ENCODE results near the gene TNFRSF25. TPM values are rescaled to one million over a fixed set of nuclear protein-coding genes. Genes with fewer than 3 reads are reported as not detected.

The TNFRSF25 gene
- total RNA-seq, 1 donor from 2014 or later: 29.4 TPM

DNA sequence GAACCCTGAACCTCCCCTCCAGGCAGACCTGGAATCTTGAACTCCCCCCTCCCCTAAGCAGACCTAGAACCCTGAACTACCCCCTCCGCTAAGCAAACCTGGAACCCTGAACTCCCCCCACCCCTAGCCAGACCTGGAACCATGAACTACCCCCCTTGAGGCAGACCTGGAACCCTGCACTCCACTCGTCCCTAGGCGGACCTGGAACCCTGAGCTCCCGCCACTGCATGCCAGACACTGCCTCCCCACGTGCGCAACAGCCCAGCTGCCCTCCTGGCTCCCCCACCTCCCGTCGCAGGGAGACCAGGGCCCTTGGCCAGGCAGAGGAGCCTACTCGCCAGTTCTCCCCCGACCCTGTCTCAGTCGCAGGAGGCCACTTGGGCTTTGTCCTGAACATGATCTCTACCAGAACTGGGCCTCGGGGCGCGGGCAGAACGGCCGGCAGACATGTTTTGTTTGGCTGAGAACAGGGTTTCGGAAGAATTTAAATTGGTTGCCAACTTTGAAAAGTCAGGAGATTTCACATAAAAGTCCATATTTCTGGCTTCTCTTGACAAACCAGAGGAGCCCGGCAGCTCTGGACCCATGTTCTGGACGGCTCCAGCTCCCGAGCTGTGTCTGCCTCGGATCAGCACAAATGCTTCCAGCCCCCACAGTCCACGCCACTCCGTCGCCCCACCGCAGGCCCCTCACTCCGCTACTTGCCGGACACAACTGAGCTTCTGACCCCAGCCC, 34.7 kb upstream of the TNFRSF25 start:
- TF ChIP-seq, protein P1, sequence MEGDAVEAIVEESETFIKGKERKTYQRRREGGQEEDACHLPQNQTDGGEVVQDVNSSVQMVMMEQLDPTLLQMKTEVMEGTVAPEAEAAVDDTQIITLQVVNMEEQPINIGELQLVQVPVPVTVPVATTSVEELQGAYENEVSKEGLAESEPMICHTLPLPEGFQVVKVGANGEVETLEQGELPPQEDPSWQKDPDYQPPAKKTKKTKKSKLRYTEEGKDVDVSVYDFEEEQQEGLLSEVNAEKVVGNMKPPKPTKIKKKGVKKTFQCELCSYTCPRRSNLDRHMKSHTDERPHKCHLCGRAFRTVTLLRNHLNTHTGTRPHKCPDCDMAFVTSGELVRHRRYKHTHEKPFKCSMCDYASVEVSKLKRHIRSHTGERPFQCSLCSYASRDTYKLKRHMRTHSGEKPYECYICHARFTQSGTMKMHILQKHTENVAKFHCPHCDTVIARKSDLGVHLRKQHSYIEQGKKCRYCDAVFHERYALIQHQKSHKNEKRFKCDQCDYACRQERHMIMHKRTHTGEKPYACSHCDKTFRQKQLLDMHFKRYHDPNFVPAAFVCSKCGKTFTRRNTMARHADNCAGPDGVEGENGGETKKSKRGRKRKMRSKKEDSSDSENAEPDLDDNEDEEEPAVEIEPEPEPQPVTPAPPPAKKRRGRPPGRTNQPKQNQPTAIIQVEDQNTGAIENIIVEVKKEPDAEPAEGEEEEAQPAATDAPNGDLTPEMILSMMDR (conservative IDR thresholded peaks at IDR 0.05): no peak
- no peaks in the 10 kb centered on the region for H3K9me3 Mint-ChIP-seq
- DNase-seq (ENCODE audit: extremely low spot score, unreplicated experiment): no peak
- H3K27ac Mint-ChIP-seq: peak overlapping the region; percentile 40
- no peaks in the 10 kb centered on the region for H3K36me3 Mint-ChIP-seq
- peak overlapping the region; percentile 29 for H3K4me3 Mint-ChIP-seq
- H3K27me3 Mint-ChIP-seq: peaks cover 5% of the 10 kb centered on the region
- H3K4me1 Mint-ChIP-seq (ENCODE audit: unreplicated experiment): peaks cover 11% of the 10 kb centered on the region

DNA sequence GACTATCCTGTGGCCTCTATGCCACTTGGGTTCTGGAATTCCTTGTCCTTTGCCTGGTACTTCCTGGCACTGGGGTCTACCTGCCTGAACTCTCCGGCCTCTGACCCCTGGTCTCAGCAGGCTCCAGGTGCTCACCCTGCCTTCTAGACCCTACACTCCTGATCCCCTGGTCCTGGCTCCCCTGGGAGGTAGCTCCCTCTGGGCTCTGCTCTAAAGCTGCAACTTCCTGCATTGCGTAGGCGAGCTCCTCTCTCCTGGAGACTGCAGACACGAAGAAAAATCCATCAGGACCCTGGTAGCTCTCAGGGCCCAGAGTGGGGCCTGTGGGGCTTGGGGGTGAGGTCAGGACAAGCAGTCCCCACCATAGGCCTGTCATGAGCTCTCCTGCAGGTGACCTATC, 33.3 kb upstream of the TNFRSF25 start:
- H3K27me3 Mint-ChIP-seq: peaks cover 5% of the 10 kb centered on the region
- no peaks in the 10 kb centered on the region for H3K9me3 Mint-ChIP-seq
- TF ChIP-seq, protein P1 (conservative IDR thresholded peaks at IDR 0.05): no peak
- DNase-seq (ENCODE audit: extremely low spot score, unreplicated experiment): no peak
- H3K4me1 Mint-ChIP-seq (ENCODE audit: unreplicated experiment): peaks cover 14% of the 10 kb centered on the region
- H3K27ac Mint-ChIP-seq: no peak overlapping the region
- H3K36me3 Mint-ChIP-seq: no peaks in the 10 kb centered on the region
- peak overlapping the region; percentile 69 for H3K4me3 Mint-ChIP-seq

DNA sequence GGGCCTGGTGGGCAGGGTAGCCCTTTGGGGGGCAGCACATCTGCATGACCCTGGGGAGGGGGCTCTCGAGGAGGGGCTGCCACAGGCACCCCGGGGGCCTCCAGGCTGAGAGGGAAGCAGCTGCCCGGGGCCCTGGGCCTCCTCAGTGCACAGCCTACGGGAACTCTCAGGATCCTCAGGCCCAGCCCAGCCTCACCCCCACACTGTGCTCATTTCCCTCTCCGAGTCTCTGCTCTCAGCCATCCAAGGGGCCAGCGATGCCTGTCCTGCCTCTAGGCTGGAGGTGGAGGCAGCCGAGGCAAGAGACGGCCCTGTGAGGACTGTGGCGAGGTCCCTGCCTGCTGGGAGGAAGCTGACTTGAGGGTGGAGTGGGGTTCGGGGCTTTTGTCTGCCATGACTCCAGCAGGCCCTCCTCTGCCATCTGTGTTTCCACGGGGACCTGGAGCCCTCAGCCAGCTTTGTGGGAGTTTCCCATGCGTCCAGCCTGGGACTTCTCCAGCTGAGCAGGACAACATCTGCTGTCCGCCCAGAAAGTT, 32.7 kb upstream of the TNFRSF25 start:
- Mint-ChIP-seq H3K4me1 (ENCODE audit: unreplicated experiment) (peaks cover 14% of the 10 kb centered on the region), H3K27me3 (peaks cover 5% of the 10 kb centered on the region), H3K4me3 (peak overlapping the region; percentile 69), H3K27ac (no peak overlapping the region), H3K36me3 (no peaks in the 10 kb centered on the region), H3K9me3 (no peaks in the 10 kb centered on the region)
- TF ChIP-seq, protein P1 (conservative IDR thresholded peaks at IDR 0.05): no peak
- DNase-seq (ENCODE audit: extremely low spot score, unreplicated experiment): no peak

DNA sequence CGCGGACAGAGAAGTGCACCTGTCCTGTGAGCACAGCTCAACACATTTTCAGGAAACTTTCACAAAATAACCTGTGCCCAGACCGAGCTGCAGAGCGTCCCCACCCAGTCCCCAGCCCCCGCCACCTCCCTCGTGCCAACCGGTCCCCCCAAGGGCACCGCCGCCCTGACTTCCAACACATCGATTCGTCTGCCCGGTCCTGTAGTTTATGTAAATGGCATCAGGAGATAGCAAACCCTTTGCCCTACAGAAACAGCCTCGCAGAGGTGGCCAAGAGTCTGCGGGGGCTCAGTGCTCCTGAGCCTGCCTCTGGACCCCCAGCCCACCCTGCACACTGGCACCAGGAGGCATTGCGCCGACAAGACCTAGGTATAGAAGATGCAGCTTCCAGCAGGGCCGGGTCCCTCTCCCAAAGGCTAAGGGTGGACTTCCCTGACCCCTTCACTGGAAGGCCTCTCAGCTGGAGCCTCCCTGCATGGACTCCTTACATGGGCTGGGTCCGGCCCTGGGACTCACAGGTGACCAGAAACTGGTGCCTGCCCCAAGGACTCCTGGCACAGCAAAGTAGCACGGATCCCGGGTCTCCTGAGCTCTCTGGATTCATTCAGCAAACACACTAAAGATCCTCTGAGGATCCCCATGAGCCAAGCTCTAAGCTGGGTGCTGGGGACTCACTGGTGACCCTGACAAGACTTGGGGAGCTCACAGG, 32.0 kb upstream of the TNFRSF25 start:
- no peak for DNase-seq (ENCODE audit: extremely low spot score, unreplicated experiment)
- Mint-ChIP-seq H3K4me3 (peak overlapping the region; percentile 85), H3K9me3 (no peaks in the 10 kb centered on the region), H3K27me3 (peaks cover 5% of the 10 kb centered on the region), H3K27ac (no peak overlapping the region), H3K4me1 (ENCODE audit: unreplicated experiment) (peaks cover 14% of the 10 kb centered on the region), H3K36me3 (no peaks in the 10 kb centered on the region)
- TF ChIP-seq, protein P1 (conservative IDR thresholded peaks at IDR 0.05): no peak

DNA sequence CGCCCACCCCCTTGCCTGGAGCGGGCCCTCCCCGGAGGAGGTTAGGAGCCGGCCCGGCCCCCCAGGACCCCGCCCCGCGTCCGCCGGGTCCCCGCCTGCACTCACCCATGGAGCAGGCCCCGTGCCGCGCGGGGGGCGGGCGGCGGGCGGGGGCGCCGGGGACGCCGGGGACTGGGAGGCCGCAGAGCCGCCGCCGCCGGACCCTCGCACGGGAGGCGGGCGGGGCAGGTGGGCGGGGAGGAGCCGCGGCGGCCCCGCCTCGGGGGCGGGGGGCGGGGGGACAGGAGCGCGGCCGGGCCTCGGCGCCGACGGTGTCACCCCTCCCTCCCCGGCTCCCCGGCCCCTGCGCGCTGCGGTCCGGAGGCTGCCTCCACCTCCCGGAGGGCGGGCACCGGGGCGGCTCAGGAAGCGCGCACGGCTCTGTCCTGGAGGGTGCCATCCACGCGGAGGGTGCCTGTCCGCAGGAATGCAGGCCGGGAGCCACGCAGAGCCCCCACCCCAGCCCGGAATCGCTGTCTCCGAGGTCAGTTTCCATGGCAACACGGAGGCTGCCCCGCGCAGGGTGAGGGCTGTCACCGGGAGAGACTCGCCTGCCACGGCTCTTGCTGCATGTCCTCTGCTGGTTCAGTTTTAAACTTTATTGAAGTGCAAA, 31.4 kb upstream of the TNFRSF25 start:
- TF ChIP-seq, protein P1 (conservative IDR thresholded peaks at IDR 0.05): no peak

More for the DNA sequence above, 31.4 kb upstream of the TNFRSF25 start:
- H3K27me3 Mint-ChIP-seq: peaks cover 5% of the 10 kb centered on the region
- no peak for DNase-seq (ENCODE audit: extremely low spot score, unreplicated experiment)
- H3K36me3 Mint-ChIP-seq: no peaks in the 10 kb centered on the region
- H3K4me3 Mint-ChIP-seq: peak overlapping the region; percentile 85
- H3K27ac Mint-ChIP-seq: no peak overlapping the region
- H3K9me3 Mint-ChIP-seq: no peaks in the 10 kb centered on the region
- H3K4me1 Mint-ChIP-seq (ENCODE audit: unreplicated experiment): peaks cover 16% of the 10 kb centered on the region
